H9 (cell line): ENCODE results near the gene MSANTD1. TPM values are rescaled to one million over a fixed set of nuclear protein-coding genes. Genes with fewer than 3 reads are reported as not detected.

Experiments used
- DNase-seq: peaks from one replicate; pipeline ENCODE4 v3.0.0-alpha.2; 2017
- H2AFZ ChIP-seq: one replicate; pipeline ENCODE4 v1.6.1; 2013; ENCODE audit warnings: mild to moderate bottlenecking, low read length, control low read depth, moderate library complexity
- H2AK5ac ChIP-seq: 2 replicates; pipeline ENCODE4 v1.6.1; 2013; ENCODE audit warnings: low read length, control low read depth, mixed read lengths; ENCODE audit not compliant: insufficient read length
- H2BK120ac ChIP-seq: one replicate; pipeline ENCODE4 v1.6.1; 2013; ENCODE audit warnings: low read depth, mild to moderate bottlenecking, low read length, control low read depth, inconsistent platforms; ENCODE audit not compliant: poor library complexity, severe bottlenecking
- H2BK12ac ChIP-seq: 2 replicates; pipeline ENCODE4 v1.6.1; 2013; ENCODE audit warnings: low read length, control low read depth, mixed read lengths, low read depth; ENCODE audit not compliant: insufficient read length
- H2BK15ac ChIP-seq: 2 replicates; pipeline ENCODE4 v1.6.1; 2013; ENCODE audit warnings: low read depth, low read length, control low read depth
- H2BK20ac ChIP-seq: one replicate; pipeline ENCODE4 v1.6.1; 2013; ENCODE audit warnings: low read depth, mild to moderate bottlenecking, low read length, control low read depth, inconsistent platforms; ENCODE audit not compliant: poor library complexity, severe bottlenecking
- H2BK5ac ChIP-seq: 2 replicates; pipeline ENCODE4 v1.6.1; 2013; ENCODE audit warnings: low read length, control low read depth, mixed read lengths; ENCODE audit not compliant: insufficient read length
- H3K14ac ChIP-seq: 2 replicates; pipeline ENCODE4 v1.6.1; 2013; ENCODE audit warnings: low read length, control low read depth; ENCODE audit not compliant: insufficient read depth
- H3K18ac ChIP-seq: 2 replicates; pipeline ENCODE4 v1.6.1; 2013; ENCODE audit warnings: low read depth, mild to moderate bottlenecking, mixed read lengths, low read length, control low read depth; ENCODE audit not compliant: insufficient read length
- H3K23ac ChIP-seq: 2 replicates; pipeline ENCODE4 v1.6.1; 2013; ENCODE audit warnings: low read length, control low read depth, mixed read lengths, low read depth; ENCODE audit not compliant: insufficient read length
- H3K23me2 ChIP-seq: 2 replicates; pipeline ENCODE4 v1.6.1; 2013; ENCODE audit warnings: low read depth, mild to moderate bottlenecking, mixed read lengths, low read length, control low read depth; ENCODE audit not compliant: insufficient read length, poor library complexity, severe bottlenecking
- H3K27ac ChIP-seq: 2 replicates; pipeline ENCODE4 v1.5.1; 2013; ENCODE audit warnings: low read length, control low read depth, mixed read lengths, low read depth; ENCODE audit not compliant: insufficient read length
- H3K27me3 ChIP-seq: 2 replicates; pipeline ENCODE4 v1.6.1; 2013; ENCODE audit warnings: low read length, control low read depth, inconsistent platforms; ENCODE audit not compliant: insufficient read depth
- H3K4ac ChIP-seq: 2 replicates; pipeline ENCODE4 v1.6.1; 2013; ENCODE audit warnings: low read depth, mild to moderate bottlenecking, control low read depth, inconsistent platforms, low read length, moderate library complexity
- H3K4me1 ChIP-seq: 2 replicates; pipeline ENCODE4 v1.6.1; 2013; ENCODE audit warnings: low read length, control low read depth, inconsistent platforms; ENCODE audit not compliant: insufficient read depth
- H3K4me2 ChIP-seq: 2 replicates; pipeline ENCODE4 v1.6.1; 2013; ENCODE audit warnings: low read length, control low read depth, mixed read lengths; ENCODE audit not compliant: insufficient read length, insufficient read depth
- H3K56ac ChIP-seq: 2 replicates; pipeline ENCODE4 v1.6.1; 2013; ENCODE audit warnings: low read depth, mild to moderate bottlenecking, mixed read lengths, low read length, control low read depth; ENCODE audit not compliant: insufficient read length
- H3K79me1 ChIP-seq: 2 replicates; pipeline ENCODE4 v1.6.1; 2013; ENCODE audit warnings: low read depth, mild to moderate bottlenecking, moderate library complexity, low read length, control low read depth, inconsistent platforms; ENCODE audit not compliant: insufficient read depth, poor library complexity, severe bottlenecking
- H3K79me2 ChIP-seq: 2 replicates; pipeline ENCODE4 v1.6.1; 2013; ENCODE audit warnings: low read length, control low read depth, inconsistent platforms; ENCODE audit not compliant: insufficient read depth
- H3K9ac ChIP-seq: 2 replicates; pipeline ENCODE4 v1.6.1; 2013; ENCODE audit warnings: low read length, control low read depth, mixed read lengths; ENCODE audit not compliant: insufficient read length; ENCODE audit errors: extremely low read depth
- H3K9me3 ChIP-seq: one replicate; pipeline ENCODE4 v1.6.1; 2013; ENCODE audit warnings: low read depth, low read length, inconsistent platforms; ENCODE audit not compliant: control insufficient read depth
- H3T11ph ChIP-seq: one replicate; pipeline ENCODE4 v1.6.1; 2013; ENCODE audit warnings: mild to moderate bottlenecking, low read length, control low read depth, inconsistent platforms
- H4K20me1 ChIP-seq: one replicate; pipeline ENCODE4 v1.6.1; 2013; ENCODE audit not compliant: control insufficient read depth, insufficient read length, insufficient read depth
- H4K5ac ChIP-seq: 2 replicates; pipeline ENCODE4 v1.6.1; 2013; ENCODE audit warnings: low read depth, mild to moderate bottlenecking, mixed read lengths, low read length, control low read depth; ENCODE audit not compliant: insufficient read length
- H4K8ac ChIP-seq: replicated peaks from 2 replicates; pipeline ENCODE4 v1.6.1; 2013; ENCODE audit warnings: low read length, control low read depth, mixed read lengths, low read depth; ENCODE audit not compliant: insufficient read length
- H4K91ac ChIP-seq: 2 replicates; pipeline ENCODE4 v1.6.1; 2013; ENCODE audit warnings: low read depth, mild to moderate bottlenecking, moderate library complexity, mixed read lengths, low read length, control low read depth; ENCODE audit not compliant: insufficient read length
- H3K27ac Mint-ChIP-seq, 3 experiments: 2 replicates in 2 of 3; 3 replicates in 1 of 3; pipeline ENCODE4 v1.8.0; 2020 to 2021; ENCODE audit warnings: mixed read lengths in 3 of 3, mild to moderate bottlenecking in 1 of 3, moderate library complexity in 1 of 3
- H3K27me3 Mint-ChIP-seq: 2 replicates; pipeline ENCODE4 v1.8.0; 2021; ENCODE audit warnings: low read depth, mild to moderate bottlenecking, moderate library complexity, mixed read lengths
- H3K36me3 Mint-ChIP-seq, 3 experiments: 2 replicates in 2 of 3; 3 replicates in 1 of 3; pipeline ENCODE4 v1.8.0; 2020 to 2021; ENCODE audit warnings: low read depth in 3 of 3, mixed read lengths in 3 of 3; ENCODE audit not compliant: insufficient read depth in 1 of 3
- H3K4me1 Mint-ChIP-seq, 2 experiments: 2 replicates each; pipeline ENCODE4 v1.8.0; 2020; ENCODE audit warnings: mixed read lengths in 2 of 2
- H3K4me3 Mint-ChIP-seq, 2 experiments: 2 replicates in 1 of 2; 3 replicates in 1 of 2; pipeline ENCODE4 v1.8.0; 2020 to 2021; ENCODE audit warnings: mild to moderate bottlenecking in 2 of 2, mixed read lengths in 2 of 2, moderate library complexity in 1 of 2
- H3K9me3 Mint-ChIP-seq, 2 experiments: 2 replicates in 1 of 2; 3 replicates in 1 of 2; pipeline ENCODE4 v1.8.0; 2020; ENCODE audit warnings: mild to moderate bottlenecking in 2 of 2, mixed read lengths in 2 of 2, moderate library complexity in 1 of 2
- CTCF ChIP-seq: fragments of 200-600 bp; sonication (generic); conservative IDR thresholded peaks from 3 replicates; pipeline ENCODE4 v1.8.0; 2021; ENCODE audit warnings: antibody characterized with exemption, mild to moderate bottlenecking
- WGBS: extraction: QIAGEN DNeasy Blood & Tissue Kit; methylation state at CpG from one replicate; pipeline ENCODE4 v1.1.7; 2013; ENCODE audit warnings: missing lambda C conversion rate, low lambda C conversion rate, mixed read lengths; ENCODE audit not compliant: insufficient read length; ENCODE audit errors: extremely low coverage; 5-methylcytosine and 5-hydroxymethylcytosine counted together
- total RNA-seq: library from RNA; stranded (reverse); gene quantifications from 2 replicates; pipeline ENCODE4 v1.2.1, GENCODE V29; 2021

Gene MSANTD1
- total RNA-seq, 1 experiment from 2014 or later: 0.83 TPM

- no peaks in the 10 kb centered on the region for H3K23me2 ChIP-seq
- no peak overlapping the region for H2BK12ac ChIP-seq
- no peak overlapping the region for H4K91ac ChIP-seq
- H2BK5ac ChIP-seq: no peak overlapping the region
- no peak overlapping the region for H2AFZ ChIP-seq
- Mint-ChIP-seq H3K27me3 (no peaks in the 10 kb centered on the region), H3K4me3 (no peak overlapping the region), H3K9me3 (no peaks in the 10 kb centered on the region), H3K4me1 (no peaks in the 10 kb centered on the region), H3K36me3 (peaks cover 30 to 82% (median 76%) of the 10 kb centered on the region in 3 experiments; a peak in 6 of 7 replicates), H3K27ac (no peak overlapping the region)
- H2BK20ac ChIP-seq: no peak overlapping the region
- no peak overlapping the region for H3K18ac ChIP-seq
- no peak overlapping the region for H2AK5ac ChIP-seq
- no peak overlapping the region for H2BK120ac ChIP-seq
- no peaks in the 10 kb centered on the region for H3K79me1 ChIP-seq
- no peak overlapping the region for H3T11ph ChIP-seq
- no peak overlapping the region for H2BK15ac ChIP-seq
- H3K23ac ChIP-seq: no peak overlapping the region
- H3K4me1 ChIP-seq: no peaks in the 10 kb centered on the region
- no peak overlapping the region for H3K4me2 ChIP-seq
- no peaks in the 10 kb centered on the region for H3K27me3 ChIP-seq
- H4K8ac ChIP-seq: no peak overlapping the region
- no peaks in the 10 kb centered on the region for H4K20me1 ChIP-seq
- TF ChIP-seq CTCF: no peak
- no peak for DNase-seq
- H3K14ac ChIP-seq: no peak overlapping the region
- H3K27ac ChIP-seq: no peak overlapping the region
- no peaks in the 10 kb centered on the region for H3K79me2 ChIP-seq
- no CpG with 5 or more reads among the region's 4 CpGs for WGBS
- H3K9me3 ChIP-seq: no peaks in the 10 kb centered on the region
- H3K9ac ChIP-seq: no peak overlapping the region
- no peak overlapping the region for H3K56ac ChIP-seq
- no peak overlapping the region for H4K5ac ChIP-seq
- no peak overlapping the region for H3K4ac ChIP-seq
Observed at GRCh38 chr4:3215733-3216132, 33.2 kb upstream of the MSANTD1 start.
